ENCODE measurements around the gene SMIM41. TPM values are rescaled to one million over a fixed set of nuclear protein-coding genes. Genes with fewer than 3 reads are reported as not detected.
A peak's percentile ranks its signal among the peaks of the same experiment; 100 is the strongest.

The SMIM41 gene
- total RNA-seq, 4 donors from 2014 or later = 4.0 to 12.8 (median 4.6) TPM

DNA sequence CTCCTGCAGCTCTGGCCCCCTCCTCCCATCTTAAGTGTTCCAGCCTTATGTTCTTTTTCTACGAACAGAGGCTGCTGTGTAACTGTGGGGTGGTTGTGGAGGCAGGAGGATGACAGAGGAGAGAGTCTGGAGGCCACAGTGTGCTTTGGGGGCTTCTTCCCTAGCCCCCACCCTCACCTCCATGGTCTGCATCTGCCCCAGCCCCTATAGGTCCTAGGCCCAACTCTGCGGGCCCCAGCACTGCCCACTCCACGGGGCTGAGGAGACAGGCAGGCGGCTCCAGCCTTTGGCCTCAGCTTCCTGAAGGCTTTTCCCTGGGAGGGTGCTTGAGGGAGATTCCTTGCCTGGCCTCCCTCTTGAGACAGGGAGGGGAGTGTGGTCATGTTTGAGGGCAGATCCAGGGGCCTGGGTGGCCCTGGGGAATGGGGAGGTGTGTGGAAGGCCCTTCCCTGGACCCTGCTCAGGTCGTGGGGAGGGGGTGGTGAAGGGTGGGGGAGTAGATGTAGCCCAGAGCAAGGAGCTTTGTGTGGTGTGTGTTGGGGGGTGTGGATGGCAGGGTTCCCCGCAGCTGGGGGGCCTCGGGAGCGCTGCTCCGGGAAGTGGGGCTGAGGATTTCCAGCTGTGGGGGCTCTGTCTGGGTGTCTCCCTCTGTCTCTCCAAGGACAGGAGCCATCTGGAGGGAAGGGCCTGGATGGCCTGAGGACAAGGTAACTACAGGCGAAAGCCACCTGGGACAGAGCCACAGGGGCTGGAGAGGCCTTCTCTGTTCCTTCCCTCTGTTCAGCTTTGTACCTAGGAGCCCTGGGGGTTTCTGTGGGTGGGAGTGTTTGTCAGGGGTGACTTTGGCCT lies 1.1 kb downstream of the SMIM41 start:
- H3K27ac ChIP-seq = peak overlapping the region; percentile 7 to 83 (median 70)
- TF ChIP-seq, protein P1, sequence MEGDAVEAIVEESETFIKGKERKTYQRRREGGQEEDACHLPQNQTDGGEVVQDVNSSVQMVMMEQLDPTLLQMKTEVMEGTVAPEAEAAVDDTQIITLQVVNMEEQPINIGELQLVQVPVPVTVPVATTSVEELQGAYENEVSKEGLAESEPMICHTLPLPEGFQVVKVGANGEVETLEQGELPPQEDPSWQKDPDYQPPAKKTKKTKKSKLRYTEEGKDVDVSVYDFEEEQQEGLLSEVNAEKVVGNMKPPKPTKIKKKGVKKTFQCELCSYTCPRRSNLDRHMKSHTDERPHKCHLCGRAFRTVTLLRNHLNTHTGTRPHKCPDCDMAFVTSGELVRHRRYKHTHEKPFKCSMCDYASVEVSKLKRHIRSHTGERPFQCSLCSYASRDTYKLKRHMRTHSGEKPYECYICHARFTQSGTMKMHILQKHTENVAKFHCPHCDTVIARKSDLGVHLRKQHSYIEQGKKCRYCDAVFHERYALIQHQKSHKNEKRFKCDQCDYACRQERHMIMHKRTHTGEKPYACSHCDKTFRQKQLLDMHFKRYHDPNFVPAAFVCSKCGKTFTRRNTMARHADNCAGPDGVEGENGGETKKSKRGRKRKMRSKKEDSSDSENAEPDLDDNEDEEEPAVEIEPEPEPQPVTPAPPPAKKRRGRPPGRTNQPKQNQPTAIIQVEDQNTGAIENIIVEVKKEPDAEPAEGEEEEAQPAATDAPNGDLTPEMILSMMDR (IDR thresholded peaks at IDR 0.05) = no peak
- TF ChIP-seq POLR2AphosphoS5 (IDR thresholded peaks at IDR 0.05) (no peak), EP300 (IDR thresholded peaks at IDR 0.05) (no peak), POLR2A (IDR thresholded peaks at IDR 0.05) (no peak)
- H3K4me3 ChIP-seq = peak overlapping the region in 1 of 2 donors; percentile 40
- WGBS, 2 donors (ENCODE audit: low coverage in 1 of 2) = 80% methylated on average over 2 of the region's 10 CpGs; no CpG with 5 or more reads in 1 of the 2 donors
- H3K27me3 ChIP-seq = no peaks in the 10 kb centered on the region
- H3K9me3 ChIP-seq = no peaks in the 10 kb centered on the region
- peaks cover 0 to 43% of the 10 kb centered on the region in 2 donors for H3K36me3 ChIP-seq
- H3K4me1 ChIP-seq = peaks cover 0 to 43% (median 31%) of the 10 kb centered on the region in 3 donors
- peak; percentile 22 for ATAC-seq

DNA sequence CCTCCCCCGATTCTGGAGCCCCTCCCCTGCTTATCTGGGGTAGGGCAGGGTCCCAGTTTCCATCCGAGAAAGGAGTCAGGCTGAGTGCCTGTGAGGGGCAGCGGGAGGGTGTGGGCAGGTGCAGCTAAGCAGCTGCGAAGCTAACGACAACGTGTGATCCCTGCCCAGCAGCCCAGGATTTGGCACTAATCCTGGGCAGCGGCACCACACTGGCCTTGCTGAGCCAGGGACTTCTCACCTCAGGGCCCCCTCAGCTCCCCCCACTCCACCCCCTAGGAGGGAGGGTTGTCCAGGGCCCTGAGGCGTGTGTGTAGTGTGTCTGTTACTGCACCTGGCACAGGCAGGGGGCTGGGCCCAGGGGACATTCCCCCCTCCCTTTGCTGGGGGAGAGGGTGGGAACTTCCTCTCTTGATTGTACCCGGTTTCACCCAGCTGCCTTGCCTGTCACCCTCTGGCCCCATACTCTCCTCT lies 1.8 kb downstream of the SMIM41 start:
- H3K27me3 ChIP-seq = no peaks in the 10 kb centered on the region
- WGBS, 2 donors (ENCODE audit: low coverage in 1 of 2) = no CpG with 5 or more reads among the region's 9 CpGs
- peak overlapping the region in 1 of 2 donors; percentile 40 for H3K4me3 ChIP-seq
- peak overlapping the region; percentile 7 to 83 (median 70) for H3K27ac ChIP-seq
- H3K36me3 ChIP-seq = peaks cover 0 to 36% of the 10 kb centered on the region in 2 donors
- ATAC-seq = no peak
- H3K4me1 ChIP-seq = peaks cover 0 to 43% (median 31%) of the 10 kb centered on the region in 3 donors
- TF ChIP-seq, protein P1 (IDR thresholded peaks at IDR 0.05) = no peak
- no peak for TF ChIP-seq POLR2A (IDR thresholded peaks at IDR 0.05)
- no peak for TF ChIP-seq EP300 (IDR thresholded peaks at IDR 0.05)
- TF ChIP-seq POLR2AphosphoS5 (IDR thresholded peaks at IDR 0.05) = no peak
- H3K9me3 ChIP-seq = no peaks in the 10 kb centered on the region

DNA sequence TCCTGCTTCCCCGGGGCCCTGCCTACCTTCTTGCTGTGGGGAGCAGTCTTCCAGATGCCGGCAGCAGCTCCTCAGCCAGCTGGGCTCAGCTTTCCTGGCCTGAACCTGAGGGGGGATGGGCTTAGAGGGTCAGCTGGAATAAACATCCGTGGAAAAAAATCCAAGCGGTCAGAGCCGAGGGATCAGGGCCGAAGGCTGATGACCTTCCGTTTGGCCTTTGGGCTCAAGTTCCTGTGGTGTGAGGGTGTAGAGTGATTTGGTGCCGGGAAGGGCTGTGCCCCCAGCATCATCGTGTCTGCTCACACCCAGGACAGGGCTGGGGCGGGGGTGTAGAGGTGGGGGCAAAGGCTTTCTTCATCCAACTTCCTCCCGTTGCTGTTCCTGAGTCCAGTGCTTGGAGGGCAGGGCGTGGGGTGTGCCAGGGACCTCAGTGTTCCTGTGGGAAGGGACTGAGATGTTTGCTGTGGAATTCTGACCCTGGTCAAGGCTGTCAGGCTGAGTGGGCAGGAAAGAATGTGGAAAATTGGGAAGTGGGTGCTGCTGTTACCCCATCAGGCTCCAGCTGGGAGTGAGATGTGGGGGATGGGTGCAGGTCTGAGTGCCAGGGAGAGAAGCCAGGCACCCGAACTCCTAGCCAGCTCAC lies 2.6 kb downstream of the SMIM41 start:
- Histone ChIP-seq H3K9me3 (no peaks in the 10 kb centered on the region), H3K36me3 (peaks cover 0 to 28% of the 10 kb centered on the region in 2 donors), H3K27ac (peak overlapping the region in 3 of 4 donors; percentile 61 to 83 (median 78)), H3K27me3 (no peaks in the 10 kb centered on the region), H3K4me1 (peaks cover 0 to 43% (median 31%) of the 10 kb centered on the region in 3 donors), H3K4me3 (peak overlapping the region in 1 of 2 donors; percentile 40)
- 12% methylated on average over 8 of the region's 13 CpGs; no CpG with 5 or more reads in 1 of the 2 donors for WGBS, 2 donors (ENCODE audit: low coverage in 1 of 2)
- TF ChIP-seq POLR2AphosphoS5 (IDR thresholded peaks at IDR 0.05) (peak; percentile 19), POLR2A (IDR thresholded peaks at IDR 0.05) (no peak), EP300 (IDR thresholded peaks at IDR 0.05) (no peak)
- TF ChIP-seq, protein P1 (IDR thresholded peaks at IDR 0.05) = no peak
- ATAC-seq = peak; percentile 57

DNA sequence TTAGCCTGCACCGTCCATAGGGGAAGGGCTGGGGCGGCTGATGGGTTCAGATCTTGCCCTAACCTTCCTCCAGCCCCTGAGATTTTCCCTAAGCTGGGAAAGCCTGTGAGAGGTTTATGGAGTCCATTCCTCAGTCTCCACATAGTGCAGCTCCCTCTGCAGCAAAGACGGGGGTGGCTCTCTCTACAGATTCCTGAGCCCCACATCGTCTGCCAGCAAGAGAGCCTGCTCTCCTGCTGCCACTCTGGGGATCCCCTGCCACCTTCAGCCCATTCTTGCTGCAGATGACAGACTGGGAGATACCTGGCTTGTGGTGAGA lies 3.1 kb downstream of the SMIM41 start:
- TF ChIP-seq POLR2AphosphoS5 (IDR thresholded peaks at IDR 0.05) (no peak), POLR2A (IDR thresholded peaks at IDR 0.05) (no peak)
- Histone ChIP-seq H3K4me3 (no peak overlapping the region), H3K36me3 (peaks cover 0 to 23% of the 10 kb centered on the region in 2 donors), H3K9me3 (no peaks in the 10 kb centered on the region), H3K4me1 (peaks cover 0 to 43% (median 31%) of the 10 kb centered on the region in 3 donors), H3K27me3 (peaks cover 3% of the 10 kb centered on the region), H3K27ac (peak overlapping the region in 3 of 4 donors; percentile 61 to 83 (median 78))
- ATAC-seq = no peak
- no CpG with 5 or more reads among the region's 4 CpGs for WGBS, 2 donors (ENCODE audit: low coverage in 1 of 2)

DNA sequence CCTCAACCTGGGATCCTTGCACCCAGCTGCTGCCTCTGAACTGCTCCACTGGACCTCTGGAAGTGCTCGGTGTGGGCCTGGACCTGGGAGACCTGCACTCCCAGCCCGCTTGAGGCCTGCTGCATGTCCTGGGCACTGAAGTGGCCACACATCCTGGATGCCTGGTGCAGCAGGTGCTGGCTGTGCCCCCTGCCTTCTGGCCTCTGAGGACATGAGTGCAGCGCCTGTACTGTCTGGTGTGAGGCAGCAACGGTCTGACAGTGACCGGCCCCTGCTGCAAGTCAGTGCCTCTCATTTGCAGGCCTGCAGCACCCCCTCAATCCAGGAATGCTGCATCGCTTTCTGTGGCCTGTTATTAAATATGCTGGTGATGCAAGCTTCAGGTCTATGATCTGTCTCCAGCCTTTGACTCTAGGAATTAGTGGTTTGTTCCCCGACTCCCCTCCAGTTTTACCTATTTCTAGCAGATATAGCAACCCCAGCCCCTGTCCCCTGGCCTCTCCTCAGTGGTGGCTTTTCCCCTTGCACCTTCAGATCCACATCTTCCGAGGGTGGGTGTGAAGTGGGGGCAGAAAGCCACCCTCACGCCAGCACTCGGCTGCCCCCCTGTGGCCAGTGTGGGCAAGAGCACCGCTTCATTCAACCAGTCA lies 3.6 kb downstream of the SMIM41 start:
- ATAC-seq = peak; percentile 54
- Histone ChIP-seq H3K4me1 (peaks cover 0 to 43% (median 31%) of the 10 kb centered on the region in 3 donors), H3K27ac (peak overlapping the region in 3 of 4 donors; percentile 61 to 83 (median 78)), H3K9me3 (no peaks in the 10 kb centered on the region), H3K36me3 (peaks cover 0 to 18% of the 10 kb centered on the region in 2 donors), H3K4me3 (no peak overlapping the region), H3K27me3 (peaks cover 8% of the 10 kb centered on the region)
- TF ChIP-seq POLR2A (IDR thresholded peaks at IDR 0.05) (no peak), POLR2AphosphoS5 (IDR thresholded peaks at IDR 0.05) (no peak), EP300 (IDR thresholded peaks at IDR 0.05) (no peak)
- TF ChIP-seq, protein P1 (IDR thresholded peaks at IDR 0.05) = peak in 3 of 4 experiments; percentile 94 to 98 (median 95)
- WGBS, 2 donors (ENCODE audit: low coverage in 1 of 2) = 19 to 20% methylated on average over 1 to 4 of the region's 11 CpGs

Data from gastroesophageal sphincter (tissue), 4 donors.